ELF-1 (cell line): ENCODE data around the gene GRK5.

ENCODE experiments used
- DNase-seq: peaks from one replicate; pipeline ENCODE4 v3.0.0-alpha.2; 2016; ENCODE audit warnings: low read depth, low spot score

Gene GRK5

DNA sequence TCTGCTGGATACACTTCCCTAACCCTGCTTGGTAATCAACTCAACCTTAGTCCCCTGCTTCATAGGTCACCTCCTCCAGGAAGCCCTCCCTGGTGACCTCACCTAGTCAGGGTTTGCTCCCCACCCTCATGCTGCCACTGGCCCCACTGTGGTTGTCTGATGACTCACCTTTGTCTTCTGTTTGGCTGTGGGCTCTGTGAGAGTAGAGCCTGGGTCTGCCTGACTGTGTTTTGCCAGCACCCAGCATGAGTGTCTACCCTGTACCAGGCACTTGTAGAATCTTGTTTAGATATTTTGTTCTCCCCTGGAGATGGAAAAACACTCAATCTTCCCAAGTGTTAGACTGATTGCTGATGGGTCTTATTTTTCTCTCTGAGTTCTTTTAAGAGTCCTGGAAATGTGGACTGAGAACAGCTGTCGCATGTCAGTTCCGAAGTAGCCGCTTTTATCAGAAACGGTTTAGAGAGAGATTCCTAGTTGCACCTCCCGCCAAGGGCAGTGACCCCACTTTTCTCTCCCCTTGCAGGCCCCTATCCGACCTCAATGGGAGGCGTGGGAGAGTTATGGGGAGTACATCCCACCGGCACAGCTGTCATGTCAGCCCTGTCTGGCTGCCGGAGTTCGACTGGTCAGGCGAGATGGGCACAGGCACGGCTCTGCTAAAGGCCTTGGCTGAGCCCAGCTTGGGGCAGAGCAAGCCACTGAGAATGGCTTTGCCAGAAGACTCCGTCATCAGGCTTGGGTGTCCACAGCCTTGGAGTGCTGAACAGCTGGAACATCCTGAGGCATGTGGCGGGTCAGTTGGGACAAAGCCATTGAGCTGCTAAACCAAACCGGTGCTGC lies 134.3 kb downstream of the GRK5 start:
- DNase-seq, result peak; percentile 62

DNA sequence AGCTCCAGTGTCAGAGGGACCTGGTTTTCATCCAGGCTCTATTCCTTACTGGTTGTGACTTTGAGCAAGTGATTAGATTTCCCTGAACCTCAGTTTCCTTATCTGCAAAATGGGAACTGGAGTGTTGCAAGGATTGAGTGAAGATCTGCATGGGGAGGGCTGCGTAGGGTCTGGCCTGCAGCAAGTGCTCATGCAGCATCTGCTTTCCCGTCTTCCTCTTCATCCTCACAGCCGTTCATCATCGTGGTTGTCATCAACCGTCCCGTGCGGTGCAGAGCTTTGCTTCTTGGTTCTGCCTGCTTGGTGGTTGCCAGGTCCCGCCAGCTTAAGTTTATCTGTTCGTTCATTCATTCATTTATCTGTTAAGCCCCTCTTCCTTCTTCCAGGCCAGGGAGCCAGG lies 135.0 kb downstream of the GRK5 start:
- peak; percentile 61 for DNase-seq

DNA sequence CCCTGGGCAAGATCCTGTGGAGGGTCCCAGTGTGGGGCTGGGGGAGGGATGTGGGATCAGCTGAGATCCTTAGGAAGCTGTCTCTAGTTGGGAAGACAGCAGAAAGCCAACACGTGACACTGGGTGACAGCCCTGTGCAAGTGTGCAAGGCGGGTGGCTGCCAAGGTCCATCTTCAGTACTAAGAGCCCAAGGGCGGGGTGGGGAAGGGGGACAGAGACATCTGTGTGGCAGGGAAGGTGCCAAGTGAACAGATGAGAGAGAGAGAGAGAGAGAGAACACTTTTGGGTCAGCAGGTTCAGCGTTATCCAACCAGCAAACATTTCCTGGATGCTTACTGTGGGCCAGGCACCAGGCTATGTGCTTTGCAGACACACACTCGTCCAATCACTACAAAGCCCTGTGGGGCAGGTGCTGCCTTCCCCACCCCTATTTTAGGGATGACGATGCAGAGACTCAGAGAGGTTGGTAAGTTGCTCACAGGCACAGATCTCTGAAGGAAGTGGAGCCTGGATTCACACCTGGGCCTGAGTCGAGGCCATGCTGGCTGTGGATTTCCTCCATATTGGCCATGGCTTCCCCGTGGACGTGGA lies 135.7 kb downstream of the GRK5 start:
- DNase-seq, result no peak

DNA sequence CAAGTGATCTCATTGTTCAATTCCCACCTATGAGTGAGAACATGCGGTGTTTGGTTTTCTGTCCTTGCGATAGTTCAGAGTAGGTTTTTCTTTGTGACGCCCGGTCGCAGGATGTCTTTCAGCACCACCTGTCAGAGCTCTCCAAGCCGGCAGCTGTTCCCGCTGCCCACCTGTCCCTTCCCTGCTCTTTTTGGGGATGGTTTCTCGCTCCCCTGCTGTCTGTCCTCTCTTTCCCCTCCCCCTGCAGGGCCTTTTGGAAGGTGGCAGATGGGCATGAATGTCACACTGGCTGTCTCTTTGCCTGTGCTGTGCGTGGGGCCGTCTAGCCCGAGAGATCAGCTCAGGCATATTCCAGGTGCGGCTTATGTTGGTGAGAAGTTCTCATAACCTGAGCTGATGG lies 137.0 kb downstream of the GRK5 start:
- DNase-seq, result no peak

DNA sequence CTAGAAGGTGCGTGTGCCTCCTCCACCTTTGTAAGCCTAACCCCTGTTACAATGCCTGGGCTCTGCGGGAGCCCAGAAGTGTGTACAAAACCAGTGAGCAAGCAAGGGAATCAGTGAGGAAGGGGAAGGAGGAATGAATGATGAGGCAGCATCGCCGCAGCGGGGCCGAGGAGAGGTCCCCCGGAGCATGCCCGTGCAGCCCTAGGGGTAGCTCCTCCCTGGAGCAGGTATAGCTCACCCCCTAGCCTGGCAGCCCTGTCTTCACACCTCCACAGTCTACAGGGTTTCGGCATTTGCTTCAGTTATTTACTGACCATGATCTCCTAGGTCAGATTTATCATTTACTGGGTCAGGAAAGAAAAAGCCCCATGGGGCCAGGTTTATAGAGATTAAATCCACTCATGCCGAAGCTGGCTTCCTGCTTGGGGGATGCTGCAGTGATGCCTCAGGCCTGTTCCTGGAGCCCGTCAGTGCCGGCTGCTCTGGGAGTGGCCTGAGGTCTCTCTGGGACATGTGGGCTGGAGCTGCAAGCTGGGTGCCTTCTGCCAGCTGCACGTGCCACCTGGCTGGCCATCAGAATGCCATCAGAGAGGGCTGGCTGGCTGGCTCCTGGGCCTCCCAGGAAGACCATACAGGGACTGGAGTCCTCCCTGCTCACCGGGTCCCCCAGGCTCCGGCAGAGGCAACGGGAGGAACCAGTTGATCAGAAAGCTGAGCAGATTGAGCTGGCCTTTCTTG lies 138.9 kb downstream of the GRK5 start:
- DNase-seq, result no peak

DNA sequence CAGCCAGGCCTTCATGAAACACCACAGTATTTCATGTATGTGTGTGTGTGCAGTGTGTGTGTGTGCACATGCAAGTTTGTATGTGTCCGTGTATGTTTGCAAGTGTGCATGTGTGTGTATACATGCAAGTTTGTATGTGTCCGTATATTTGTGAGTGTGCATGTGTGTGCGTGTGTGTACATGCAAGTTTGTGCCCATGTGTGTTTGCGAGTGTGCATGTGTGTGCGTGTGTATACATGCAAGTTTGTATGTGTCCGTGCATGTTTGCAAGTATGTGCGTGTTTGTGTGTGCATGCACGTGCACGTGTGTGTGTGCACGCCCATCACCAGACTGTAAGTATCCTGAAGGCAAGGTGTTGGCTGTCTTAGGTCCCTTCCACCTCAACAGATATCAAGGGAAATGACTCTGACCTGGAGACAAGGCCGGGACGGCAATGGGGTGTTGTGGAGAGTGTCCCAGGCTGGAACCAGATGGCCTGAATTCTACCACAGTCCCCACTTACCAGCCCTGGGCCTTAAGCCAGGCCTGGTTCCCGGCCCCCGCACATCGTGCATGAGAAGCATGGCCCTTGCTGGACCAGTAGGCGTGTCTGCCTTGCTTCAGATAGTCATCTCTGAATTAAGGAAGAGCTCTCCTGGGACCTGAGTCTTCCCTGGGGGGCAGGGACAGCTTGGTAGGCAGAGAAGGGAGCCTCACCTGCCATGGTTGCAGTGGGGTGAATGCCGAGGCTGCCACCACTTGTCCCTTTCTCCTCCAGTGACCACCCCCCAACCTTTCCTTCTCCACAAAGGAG lies 140.0 kb downstream of the GRK5 start:
- no peak for DNase-seq

DNA sequence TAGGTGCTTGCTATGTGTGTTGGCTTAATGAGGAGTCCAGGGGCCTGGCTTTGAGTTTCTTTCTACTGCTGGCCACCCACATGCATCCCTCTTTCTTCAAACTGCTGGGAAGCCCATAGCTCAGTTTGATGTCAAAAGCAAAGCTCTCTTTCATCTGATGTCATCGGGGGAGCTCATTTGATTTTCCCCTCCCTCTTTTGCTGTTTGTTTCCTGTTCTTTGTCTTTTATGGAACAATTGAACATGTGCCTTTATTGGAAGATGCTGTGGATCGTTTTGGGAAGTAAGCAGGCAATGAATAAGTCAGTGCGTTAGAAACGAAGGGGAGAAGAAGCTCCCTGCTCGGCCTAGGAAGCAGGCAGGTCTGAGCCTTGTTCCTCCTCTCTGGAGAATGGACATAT lies 140.7 kb downstream of the GRK5 start:
- no peak for DNase-seq

DNA sequence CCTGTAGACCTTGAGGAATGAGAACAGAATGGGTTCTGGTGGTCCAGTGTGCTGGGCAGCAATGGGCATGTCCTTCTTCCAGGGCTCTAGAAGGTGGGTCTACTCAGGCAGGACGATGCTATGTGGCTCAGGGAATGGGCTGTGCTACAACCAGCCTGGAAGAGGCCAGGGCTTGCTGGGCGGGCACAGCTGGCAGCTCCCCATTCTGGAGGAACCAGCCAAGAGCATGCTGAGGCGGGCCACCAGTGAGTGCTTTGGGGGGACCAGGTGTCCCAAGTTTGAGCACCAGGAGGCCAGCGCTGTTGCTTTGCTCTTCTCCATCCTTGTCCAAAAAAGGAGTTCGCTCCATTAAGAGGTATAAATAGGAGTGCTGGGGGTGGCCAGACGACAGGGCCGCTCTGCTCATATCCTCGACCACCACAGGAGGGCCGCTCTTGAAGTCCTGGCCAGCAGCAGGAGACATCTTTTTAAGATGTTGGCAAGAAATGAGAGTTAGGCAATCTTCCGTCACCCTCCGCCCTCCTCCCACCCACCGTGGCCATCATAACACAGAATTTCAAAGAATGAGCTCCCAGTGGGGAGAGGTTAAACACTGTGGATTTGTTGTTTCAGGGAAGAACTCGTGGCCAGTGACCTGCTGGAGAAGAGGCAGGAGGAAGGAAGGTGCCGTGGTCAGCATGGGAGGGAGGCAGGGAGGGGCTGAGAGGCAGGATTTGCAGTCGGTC lies 141.3 kb downstream of the GRK5 start:
- DNase-seq, result no peak

DNA sequence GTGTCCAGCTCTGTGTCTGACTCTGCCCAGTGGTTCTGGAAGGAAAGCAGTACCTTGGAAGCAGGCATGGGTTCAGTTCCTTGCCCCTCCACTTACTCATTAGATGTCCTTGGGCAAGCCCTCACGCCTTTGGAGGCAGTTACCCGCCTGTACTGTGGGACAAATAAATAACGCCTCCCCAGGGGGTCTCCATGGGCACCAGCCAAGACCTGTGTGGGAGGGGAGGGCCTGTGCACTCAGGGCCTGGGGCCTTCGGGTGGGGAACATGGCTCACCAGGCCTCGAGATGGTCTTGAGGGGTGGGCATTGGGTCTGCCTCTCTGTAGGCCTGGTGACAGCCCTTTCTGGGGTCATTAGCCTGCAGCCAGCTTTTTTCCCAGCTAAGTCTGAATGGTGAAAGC lies 142.0 kb downstream of the GRK5 start:
- no peak for DNase-seq

DNA sequence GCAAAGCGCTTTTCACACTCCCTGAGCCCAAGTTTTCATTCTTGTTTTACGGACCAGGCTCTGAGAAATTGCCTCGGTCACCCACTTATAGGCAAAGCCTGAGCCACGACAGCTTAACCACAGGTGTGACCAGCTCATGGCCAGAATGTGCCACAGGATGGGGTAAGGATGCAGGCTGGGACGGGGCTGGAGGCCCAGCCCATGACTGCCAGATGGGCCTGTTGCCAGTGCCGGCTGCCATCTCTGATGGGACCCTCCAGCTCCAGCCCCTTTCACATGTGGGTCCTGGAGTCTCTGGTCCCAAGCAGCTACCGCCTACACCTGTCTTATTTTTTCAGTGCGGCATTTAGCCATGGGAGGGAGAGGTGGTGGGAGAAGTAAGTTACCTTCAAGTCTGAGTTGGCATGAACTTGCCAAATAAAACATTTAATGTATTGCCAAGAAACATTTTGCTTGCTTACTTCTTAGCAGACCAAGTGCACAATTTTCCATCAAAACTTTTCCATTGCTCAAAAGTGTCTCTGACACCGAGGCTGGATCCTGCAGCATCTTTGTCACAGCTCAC lies 142.6 kb downstream of the GRK5 start:
- no peak for DNase-seq

DNA sequence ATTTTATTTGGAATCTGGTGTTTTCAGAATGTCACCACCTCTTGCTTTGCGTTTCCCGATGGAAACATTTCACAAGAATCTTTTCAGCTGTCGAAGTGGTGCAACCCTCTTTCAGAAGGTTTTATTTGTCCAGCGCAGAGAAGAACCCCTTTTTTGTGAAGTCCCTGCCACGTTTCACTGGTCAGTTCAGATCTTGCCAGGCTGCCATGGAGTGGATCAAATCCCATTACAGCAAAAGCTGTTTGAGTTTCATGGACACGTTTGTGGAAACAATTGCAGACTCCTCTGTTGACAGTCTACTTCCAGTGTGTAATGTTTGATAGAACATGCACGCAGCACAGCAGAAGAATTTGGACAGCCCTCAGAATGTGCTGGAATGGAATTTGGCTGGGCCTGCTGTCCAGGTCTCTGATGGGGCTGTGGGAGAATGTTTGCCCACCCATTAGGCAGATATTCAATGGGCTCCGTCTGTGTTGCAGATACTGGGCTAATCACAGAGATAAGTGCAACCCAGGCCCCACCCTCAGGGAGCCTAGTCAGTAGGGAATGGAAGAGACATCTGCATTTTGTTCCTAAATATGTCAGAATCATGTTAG lies 143.2 kb downstream of the GRK5 start:
- DNase-seq, result no peak

DNA sequence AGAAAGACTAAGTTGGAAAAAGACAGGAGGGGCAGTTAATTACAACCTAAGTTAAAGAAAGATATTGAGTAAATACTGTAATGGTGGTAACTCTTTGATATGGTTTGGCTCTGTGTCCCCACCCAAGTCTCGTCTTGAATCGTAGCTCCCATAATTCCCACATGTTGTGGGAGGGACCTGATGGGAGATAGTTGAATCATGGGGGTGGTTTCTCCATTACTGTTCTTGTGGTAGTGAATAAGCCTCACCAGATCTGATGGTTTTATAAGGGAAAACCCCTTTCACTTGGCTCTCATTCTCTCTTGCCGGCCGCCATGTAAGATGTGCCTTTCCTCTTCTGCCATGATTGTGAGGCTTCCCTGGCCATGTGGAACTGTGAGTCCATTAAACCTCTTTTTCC lies 143.8 kb downstream of the GRK5 start:
- no peak for DNase-seq

DNA sequence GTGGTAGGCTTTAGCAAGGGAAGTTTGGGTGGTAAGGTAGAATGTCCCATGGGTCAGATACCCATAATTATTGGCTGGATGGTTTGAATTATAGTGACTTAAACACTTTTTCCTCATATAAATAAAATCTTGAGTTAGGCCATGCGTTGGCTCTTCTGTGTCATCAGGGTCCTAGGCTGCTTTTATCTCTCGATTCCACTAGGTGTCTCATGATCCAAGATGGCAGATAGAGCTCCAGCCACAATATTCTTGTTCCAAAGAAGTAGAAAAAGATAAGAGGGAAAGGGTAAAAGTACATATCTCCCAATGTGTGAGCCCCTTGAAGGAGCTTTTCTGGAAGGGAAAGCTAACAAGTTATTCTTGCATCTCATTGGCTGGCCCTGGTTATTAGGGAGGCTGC lies 144.7 kb downstream of the GRK5 start:
- no peak for DNase-seq

DNA sequence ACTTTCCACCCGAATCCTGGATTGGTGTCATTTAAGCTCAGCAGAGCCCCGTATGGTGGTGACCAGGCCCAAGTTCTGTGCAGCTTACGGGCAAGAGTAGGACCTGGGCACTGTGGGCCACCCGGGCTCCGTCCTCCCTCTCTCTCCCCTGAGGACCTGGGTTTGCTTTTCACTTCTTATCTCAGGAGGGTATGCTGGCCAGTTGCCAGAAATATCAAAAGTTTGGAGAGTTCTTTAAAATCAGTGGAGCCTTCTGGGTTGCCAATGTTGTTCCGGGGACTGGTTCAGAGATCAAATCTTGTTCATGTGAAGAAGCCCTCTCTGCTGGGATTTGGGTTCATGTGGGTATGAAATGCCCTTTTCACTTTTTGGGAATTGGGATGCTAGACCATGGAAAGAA lies 145.4 kb downstream of the GRK5 start:
- no peak for DNase-seq

DNA sequence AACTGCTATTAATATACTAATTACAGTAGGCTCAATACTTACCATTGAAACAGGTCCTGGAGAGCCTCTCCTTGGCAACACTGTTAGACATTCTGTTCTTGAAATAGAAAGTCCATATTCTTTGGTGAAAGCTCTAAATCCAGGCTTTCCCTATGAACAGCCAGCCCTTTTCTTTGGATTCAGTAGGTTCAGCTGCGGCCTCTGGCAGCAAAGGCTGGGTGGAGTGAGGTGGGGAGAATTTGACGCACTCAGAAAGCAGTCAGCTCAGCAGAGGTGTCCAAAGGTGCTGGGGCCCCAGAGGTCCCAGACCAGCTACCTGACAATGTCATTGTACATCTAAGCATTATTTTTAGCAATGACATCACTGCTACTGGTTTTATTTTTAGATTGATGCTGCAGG lies 146.1 kb downstream of the GRK5 start:
- no peak for DNase-seq

DNA sequence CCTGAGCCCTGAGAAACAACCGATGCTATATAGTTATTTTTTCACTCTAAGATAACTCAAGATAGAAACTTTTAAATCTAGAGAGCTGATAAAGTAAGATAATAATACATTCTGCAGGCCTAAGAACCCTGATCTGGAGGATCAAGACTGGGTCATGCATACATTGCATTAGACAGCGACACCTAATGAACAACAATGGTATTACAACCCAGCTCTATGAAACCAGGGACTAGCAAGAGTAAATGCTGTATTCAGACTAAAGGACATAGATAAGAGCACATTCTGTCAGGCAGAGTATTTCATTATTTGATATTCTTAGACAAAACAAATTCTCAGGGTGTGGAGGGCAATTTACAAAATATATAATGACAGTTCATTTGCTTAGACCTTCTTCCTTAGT lies 148.6 kb downstream of the GRK5 start:
- no peak for DNase-seq

DNA sequence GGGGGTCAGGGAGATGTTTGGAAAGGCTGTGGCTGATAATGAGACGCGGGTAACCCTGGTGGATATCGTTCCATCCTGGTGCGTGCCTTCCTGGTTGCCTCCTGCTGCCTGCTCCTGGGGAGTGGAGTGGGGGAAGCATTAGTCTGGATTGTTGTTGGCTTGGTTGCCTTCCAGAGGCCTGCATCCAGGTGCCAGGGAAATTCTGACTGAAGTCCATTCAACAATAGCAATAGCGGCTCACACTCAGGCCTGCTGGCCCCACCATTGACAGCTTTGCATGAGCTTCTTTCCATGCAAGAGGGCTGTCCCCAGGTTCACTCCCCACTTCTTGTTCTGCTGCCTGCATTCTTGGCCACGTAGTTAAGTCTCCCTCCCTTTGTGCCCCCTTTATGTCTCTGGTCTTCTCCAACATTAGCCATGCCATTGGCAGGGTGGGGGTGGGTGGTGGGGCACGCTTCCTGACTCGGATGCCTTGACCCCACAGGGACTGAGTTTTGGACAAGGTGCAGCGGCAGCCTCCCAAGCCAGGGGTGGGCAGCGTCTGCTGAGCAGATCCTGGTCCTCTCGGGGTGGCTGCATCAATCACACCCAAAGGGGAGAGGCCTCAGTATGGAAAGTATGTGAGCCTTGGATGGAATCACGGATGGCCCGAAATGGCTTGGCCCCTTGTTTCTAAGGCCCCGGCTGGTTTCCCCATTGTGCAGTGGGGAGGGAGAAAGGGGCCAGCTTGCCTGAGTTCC lies 150.2 kb downstream of the GRK5 start:
- DNase-seq, result no peak

DNA sequence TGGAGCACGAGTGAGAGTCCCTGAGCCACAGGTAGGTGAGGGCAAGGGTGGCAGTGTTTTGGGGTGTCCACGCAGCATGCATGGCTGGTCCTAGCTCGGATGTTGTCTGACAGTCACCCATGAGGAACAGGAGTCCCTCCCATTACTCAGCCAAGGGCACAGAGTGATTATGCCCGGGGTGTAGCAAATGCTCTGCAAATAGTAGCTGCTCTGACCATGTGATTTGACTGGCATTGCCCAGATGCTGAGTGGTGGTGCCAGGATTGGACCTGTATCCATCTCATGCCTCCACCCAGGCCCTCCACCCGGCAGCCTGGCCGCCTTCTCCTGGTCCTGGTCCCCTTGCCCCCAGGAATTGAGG lies 150.8 kb downstream of the GRK5 start:
- no peak for DNase-seq

DNA sequence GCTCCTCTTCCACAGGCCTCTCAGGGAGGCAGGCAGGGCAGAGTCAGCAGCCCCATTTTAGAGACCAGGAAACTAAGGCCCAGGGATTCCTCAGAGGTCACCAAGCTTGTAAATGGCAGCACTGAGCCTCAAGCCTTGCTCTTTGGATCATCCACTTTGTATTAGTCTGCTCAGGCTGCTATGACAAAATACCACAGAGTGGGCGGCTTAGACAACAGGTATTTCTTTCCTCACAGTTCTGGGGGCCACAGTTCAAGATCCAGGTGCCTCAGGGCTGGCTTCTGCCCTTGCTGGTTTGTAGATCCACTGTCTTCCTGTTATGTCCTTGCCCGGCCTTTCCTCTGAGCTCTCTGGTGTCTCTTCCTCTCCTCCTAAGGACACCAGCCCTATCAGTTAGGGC lies 151.2 kb downstream of the GRK5 start:
- no peak for DNase-seq

DNA sequence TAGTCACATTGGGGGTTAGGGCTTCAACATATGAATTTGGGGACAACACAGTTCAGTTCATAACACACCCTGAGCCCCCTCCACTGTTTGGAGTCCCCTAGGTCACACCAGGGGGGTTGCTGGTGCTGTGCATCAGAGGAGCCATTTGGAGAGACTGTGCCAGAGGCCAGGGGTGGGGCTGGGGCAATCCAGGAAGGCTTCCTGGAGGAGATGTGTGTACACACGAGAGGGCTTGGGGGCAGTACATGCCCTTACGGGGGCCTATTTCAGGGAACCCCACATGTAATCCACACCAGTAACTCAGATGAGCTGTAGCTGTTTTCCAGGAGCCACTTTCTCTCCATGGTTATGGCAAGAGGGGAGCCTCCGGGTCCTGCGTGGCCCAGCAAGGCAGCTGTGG lies 151.7 kb downstream of the GRK5 start:
- no peak for DNase-seq
